Measurements from ENCODE around the gene IPCEF1.

The IPCEF1 gene

DNA sequence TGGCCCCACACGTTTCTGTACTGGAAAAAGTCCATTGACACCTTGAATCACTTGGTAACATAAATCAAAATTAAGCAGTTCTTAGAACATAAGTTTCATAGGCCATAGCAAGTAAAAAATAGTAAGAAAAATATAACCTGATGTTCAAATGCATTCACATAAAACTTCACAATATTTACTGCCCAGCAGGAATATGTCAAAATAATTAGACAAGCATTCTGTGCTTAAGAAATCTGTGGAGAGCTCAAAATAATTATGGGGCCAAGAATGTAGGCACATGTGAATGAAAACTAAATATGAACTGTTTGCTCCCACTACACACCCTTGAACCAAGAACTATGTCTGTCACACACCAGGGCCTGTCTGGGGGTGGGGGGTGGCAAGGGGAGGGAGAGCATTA lies 70.8 kb downstream of the IPCEF1 start:
- no peak overlapping the region for H2AFZ ChIP-seq (ENCODE audit: low read depth)
- H3K4me1 ChIP-seq (ENCODE audit: low read depth, poor library complexity, severe bottlenecking), result peaks cover 18% of the 10 kb centered on the region
- H3K27me3 ChIP-seq (ENCODE audit: insufficient read depth, low read depth), result no peaks in the 10 kb centered on the region
- H3K36me3 ChIP-seq (ENCODE audit: insufficient read depth), result no peaks in the 10 kb centered on the region
- no peak overlapping the region for H3K4me3 ChIP-seq (IDR thresholded peaks at IDR 0.05; ENCODE audit: insufficient read depth, low read depth, low read length)
- TF ChIP-seq, protein P1, sequence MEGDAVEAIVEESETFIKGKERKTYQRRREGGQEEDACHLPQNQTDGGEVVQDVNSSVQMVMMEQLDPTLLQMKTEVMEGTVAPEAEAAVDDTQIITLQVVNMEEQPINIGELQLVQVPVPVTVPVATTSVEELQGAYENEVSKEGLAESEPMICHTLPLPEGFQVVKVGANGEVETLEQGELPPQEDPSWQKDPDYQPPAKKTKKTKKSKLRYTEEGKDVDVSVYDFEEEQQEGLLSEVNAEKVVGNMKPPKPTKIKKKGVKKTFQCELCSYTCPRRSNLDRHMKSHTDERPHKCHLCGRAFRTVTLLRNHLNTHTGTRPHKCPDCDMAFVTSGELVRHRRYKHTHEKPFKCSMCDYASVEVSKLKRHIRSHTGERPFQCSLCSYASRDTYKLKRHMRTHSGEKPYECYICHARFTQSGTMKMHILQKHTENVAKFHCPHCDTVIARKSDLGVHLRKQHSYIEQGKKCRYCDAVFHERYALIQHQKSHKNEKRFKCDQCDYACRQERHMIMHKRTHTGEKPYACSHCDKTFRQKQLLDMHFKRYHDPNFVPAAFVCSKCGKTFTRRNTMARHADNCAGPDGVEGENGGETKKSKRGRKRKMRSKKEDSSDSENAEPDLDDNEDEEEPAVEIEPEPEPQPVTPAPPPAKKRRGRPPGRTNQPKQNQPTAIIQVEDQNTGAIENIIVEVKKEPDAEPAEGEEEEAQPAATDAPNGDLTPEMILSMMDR (conservative IDR thresholded peaks at IDR 0.05; ENCODE audit: low read depth, low read length), result no peak
- no peaks in the 10 kb centered on the region for H4K20me1 ChIP-seq (ENCODE audit: insufficient read depth)
- no peaks in the 10 kb centered on the region for H3K79me2 ChIP-seq (ENCODE audit: insufficient read depth, low read depth)
- no peak overlapping the region for H3K27ac ChIP-seq
- no peak overlapping the region for H3K4me2 ChIP-seq
- no peak overlapping the region for H3K9ac ChIP-seq

DNA sequence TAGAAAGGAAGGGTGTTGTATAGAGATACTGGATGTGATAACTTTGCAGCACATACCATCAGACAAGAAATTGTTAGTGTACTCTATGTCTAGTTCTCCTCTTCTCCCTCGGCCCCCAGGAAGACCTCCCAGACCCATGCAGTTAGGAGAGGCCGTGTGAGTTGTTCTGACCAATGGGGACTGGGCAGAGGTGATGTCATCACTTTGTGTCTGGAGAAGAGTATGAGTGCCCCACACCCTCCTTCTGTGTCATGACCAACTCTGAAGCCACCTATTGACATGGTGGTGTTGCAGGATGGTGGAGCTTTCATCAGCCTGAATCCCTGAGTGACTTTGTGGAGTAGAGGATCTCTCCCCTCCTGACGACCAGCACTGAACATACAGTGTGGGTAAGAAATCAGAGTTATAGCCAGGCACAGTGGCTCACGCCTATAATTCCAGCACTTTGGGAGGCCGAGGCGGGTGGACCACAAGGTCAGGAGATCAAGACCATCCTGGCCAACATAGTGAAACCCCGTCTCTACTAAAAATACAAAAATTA lies 72.2 kb downstream of the IPCEF1 start:
- Histone ChIP-seq H3K27ac (no peak overlapping the region), H3K79me2 (ENCODE audit: insufficient read depth, low read depth) (no peaks in the 10 kb centered on the region), H4K20me1 (ENCODE audit: insufficient read depth) (no peaks in the 10 kb centered on the region), H3K4me1 (ENCODE audit: low read depth, poor library complexity, severe bottlenecking) (peaks cover 6% of the 10 kb centered on the region), H3K4me3 (IDR thresholded peaks at IDR 0.05; ENCODE audit: insufficient read depth, low read depth, low read length) (no peak overlapping the region), H3K9ac (no peak overlapping the region), H3K4me2 (no peak overlapping the region), H3K36me3 (ENCODE audit: insufficient read depth) (no peaks in the 10 kb centered on the region), H2AFZ (ENCODE audit: low read depth) (no peak overlapping the region), H3K27me3 (ENCODE audit: insufficient read depth, low read depth) (no peaks in the 10 kb centered on the region)
- TF ChIP-seq, protein P1 (conservative IDR thresholded peaks at IDR 0.05; ENCODE audit: low read depth, low read length), result no peak

DNA sequence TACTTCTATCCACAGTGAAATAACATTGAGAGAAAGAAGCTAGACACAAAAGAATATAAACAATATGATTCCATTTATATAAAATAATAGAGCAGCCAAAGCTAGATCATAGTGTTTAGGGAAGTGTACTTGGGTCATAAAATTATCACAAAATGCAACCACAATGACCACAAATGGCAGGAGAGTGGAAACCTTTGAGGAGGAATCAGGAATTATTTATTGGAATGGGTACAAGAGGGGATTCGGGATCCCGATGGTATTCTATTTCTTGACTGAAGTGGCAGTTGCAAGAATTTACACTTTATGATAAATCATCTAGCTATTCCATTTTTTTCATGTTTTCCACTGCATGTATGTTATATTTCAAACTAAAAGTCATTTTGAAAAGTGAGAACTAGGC lies 76.1 kb downstream of the IPCEF1 start:
- Histone ChIP-seq H4K20me1 (ENCODE audit: insufficient read depth) (no peaks in the 10 kb centered on the region), H3K4me1 (ENCODE audit: low read depth, poor library complexity, severe bottlenecking) (no peaks in the 10 kb centered on the region)
- TF ChIP-seq, protein P1 (conservative IDR thresholded peaks at IDR 0.05; ENCODE audit: low read depth, low read length), result no peak

DNA sequence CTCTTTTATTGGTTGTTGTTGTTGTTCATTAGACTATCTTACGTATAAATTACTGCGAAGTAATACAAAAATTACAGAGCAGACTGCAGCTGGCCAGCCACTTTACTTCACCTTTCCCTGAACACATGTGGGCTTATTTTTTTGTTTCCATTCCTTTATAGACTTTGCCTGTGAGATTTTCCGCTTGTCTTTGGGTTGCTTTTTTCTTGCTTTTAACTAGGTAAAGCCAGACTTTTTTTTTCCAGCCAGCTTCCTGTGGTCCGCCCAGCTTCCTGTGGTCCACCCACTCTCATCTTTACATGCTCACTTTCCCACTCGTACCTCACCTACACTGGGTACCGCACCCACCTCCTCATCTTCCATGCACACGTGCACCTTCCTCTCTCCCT lies 79.0 kb downstream of the IPCEF1 start:
- H3K27me3 ChIP-seq (ENCODE audit: insufficient read depth, low read depth), result no peaks in the 10 kb centered on the region
- no peaks in the 10 kb centered on the region for H4K20me1 ChIP-seq (ENCODE audit: insufficient read depth)
- no peak overlapping the region for H3K4me3 ChIP-seq (IDR thresholded peaks at IDR 0.05; ENCODE audit: insufficient read depth, low read depth, low read length)
- no peak overlapping the region for H2AFZ ChIP-seq (ENCODE audit: low read depth)
- H3K4me1 ChIP-seq (ENCODE audit: low read depth, poor library complexity, severe bottlenecking), result no peaks in the 10 kb centered on the region
- no peak overlapping the region for H3K9ac ChIP-seq
- no peaks in the 10 kb centered on the region for H3K79me2 ChIP-seq (ENCODE audit: insufficient read depth, low read depth)
- no peak overlapping the region for H3K27ac ChIP-seq
- no peaks in the 10 kb centered on the region for H3K36me3 ChIP-seq (ENCODE audit: insufficient read depth)
- TF ChIP-seq, protein P1 (conservative IDR thresholded peaks at IDR 0.05; ENCODE audit: low read depth, low read length), result no peak
- no peak overlapping the region for H3K4me2 ChIP-seq

More for the DNA sequence above, 76.1 kb downstream of the IPCEF1 start:
- H3K4me2 ChIP-seq, result no peak overlapping the region
- no peak overlapping the region for H3K27ac ChIP-seq
- no peak overlapping the region for H3K4me3 ChIP-seq (IDR thresholded peaks at IDR 0.05; ENCODE audit: insufficient read depth, low read depth, low read length)
- H3K27me3 ChIP-seq (ENCODE audit: insufficient read depth, low read depth), result no peaks in the 10 kb centered on the region
- H3K79me2 ChIP-seq (ENCODE audit: insufficient read depth, low read depth), result no peaks in the 10 kb centered on the region
- no peaks in the 10 kb centered on the region for H3K36me3 ChIP-seq (ENCODE audit: insufficient read depth)
- H2AFZ ChIP-seq (ENCODE audit: low read depth), result no peak overlapping the region
- no peak overlapping the region for H3K9ac ChIP-seq

Data from KMS-11 (cell line).